Osteocyte (in vitro differentiated cells): ENCODE measurements around the gene KSR2. TPM values are rescaled to one million over a fixed set of nuclear protein-coding genes. Genes with fewer than 3 reads are reported as not detected.

Source experiments
- DNase-seq: peaks from one replicate; pipeline ENCODE4 v3.0.0; 2021; ENCODE audit warnings: mixed read lengths; ENCODE audit not compliant: unreplicated experiment; ENCODE audit errors: extremely low spot score
- H3K27ac Mint-ChIP-seq: one replicate; pipeline ENCODE4 v1.8.0; 2021; ENCODE audit warnings: mild to moderate bottlenecking, mixed read lengths; ENCODE audit not compliant: unreplicated experiment
- H3K27me3 Mint-ChIP-seq: one replicate; pipeline ENCODE4 v1.8.0; 2021; ENCODE audit warnings: mixed read lengths; ENCODE audit not compliant: unreplicated experiment
- H3K36me3 Mint-ChIP-seq: one replicate; pipeline ENCODE4 v1.8.0; 2021; ENCODE audit warnings: mixed read lengths; ENCODE audit not compliant: unreplicated experiment
- H3K4me1 Mint-ChIP-seq: one replicate; pipeline ENCODE4 v1.8.0; 2021; ENCODE audit warnings: mixed read lengths; ENCODE audit not compliant: unreplicated experiment
- H3K4me3 Mint-ChIP-seq: one replicate; pipeline ENCODE4 v1.8.0; 2021; ENCODE audit warnings: mild to moderate bottlenecking, moderate library complexity, mixed read lengths; ENCODE audit not compliant: unreplicated experiment
- H3K9me3 Mint-ChIP-seq: one replicate; pipeline ENCODE4 v1.8.0; 2021; ENCODE audit warnings: mixed read lengths; ENCODE audit not compliant: unreplicated experiment
- CTCF ChIP-seq: fragments of 200-600 bp; sonication (generic); IDR thresholded peaks from 2 replicates; pipeline ENCODE4 v1.5.0; 2021; ENCODE audit warnings: antibody characterized with exemption, mild to moderate bottlenecking, moderate library complexity
- total RNA-seq: library from RNA; stranded (reverse); gene quantifications from 2 replicates; pipeline ENCODE4 v1.2.1, GENCODE V29; 2021

The KSR2 gene
- total RNA-seq, 1 donor from 2014 or later, result not detected

- Mint-ChIP-seq H3K36me3 (no peaks in the 10 kb centered on the region), H3K27me3 (peaks cover 22% of the 10 kb centered on the region), H3K4me3 (no peak overlapping the region)
These were observed 406.8 kb downstream of the KSR2 start for GRCh38 chr12:117561990-117562389.

DNA sequence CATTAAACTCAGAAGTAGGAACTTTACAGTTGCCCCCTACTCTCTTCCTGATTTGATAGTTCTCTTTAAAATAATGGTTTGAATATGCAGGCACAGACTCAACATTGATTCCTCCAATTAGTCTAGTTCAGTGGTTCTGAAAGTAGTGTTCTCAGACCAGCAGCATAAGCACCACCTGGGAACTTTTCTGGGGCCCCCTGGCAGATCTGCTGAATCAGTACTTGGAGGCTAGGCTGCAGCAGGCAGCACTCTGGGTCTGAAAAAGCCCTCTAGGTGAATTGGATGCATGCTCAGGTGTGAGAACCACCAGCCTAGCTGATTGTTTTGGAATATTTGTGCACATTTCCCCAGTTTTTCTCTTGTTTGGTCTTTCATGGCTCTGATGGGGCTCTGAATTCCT lies 408.8 kb downstream of the KSR2 start:
- DNase-seq, result no peak

More at GRCh38 chr12:117561990-117562389, 406.8 kb downstream of the KSR2 start:
- H3K27ac Mint-ChIP-seq, result no peak overlapping the region
- H3K9me3 Mint-ChIP-seq, result no peaks in the 10 kb centered on the region
- no peak for TF ChIP-seq CTCF
- no peak for DNase-seq
- peaks cover 9% of the 10 kb centered on the region for H3K4me1 Mint-ChIP-seq

GRCh38 chr12:117555889-117556288 lies 412.9 kb downstream of the KSR2 start:
- no peak overlapping the region for H3K4me3 Mint-ChIP-seq
- peaks cover 4% of the 10 kb centered on the region for H3K9me3 Mint-ChIP-seq
- H3K4me1 Mint-ChIP-seq, result no peaks in the 10 kb centered on the region
- no peaks in the 10 kb centered on the region for H3K36me3 Mint-ChIP-seq
- no peak overlapping the region for H3K27ac Mint-ChIP-seq
- H3K27me3 Mint-ChIP-seq, result peaks cover 28% of the 10 kb centered on the region
- no peak for DNase-seq
- no peak for TF ChIP-seq CTCF

More for the DNA sequence above, 408.8 kb downstream of the KSR2 start:
- peaks cover 28% of the 10 kb centered on the region for H3K27me3 Mint-ChIP-seq
- H3K4me3 Mint-ChIP-seq, result no peak overlapping the region
- no peak overlapping the region for H3K27ac Mint-ChIP-seq
- H3K36me3 Mint-ChIP-seq, result no peaks in the 10 kb centered on the region
- no peaks in the 10 kb centered on the region for H3K9me3 Mint-ChIP-seq
- no peak for TF ChIP-seq CTCF
- peaks cover 5% of the 10 kb centered on the region for H3K4me1 Mint-ChIP-seq

GRCh38 chr12:117552971-117553370 lies 415.8 kb downstream of the KSR2 start:
- no peak overlapping the region for H3K4me3 Mint-ChIP-seq
- DNase-seq, result no peak
- H3K27ac Mint-ChIP-seq, result no peak overlapping the region
- peaks cover 14% of the 10 kb centered on the region for H3K27me3 Mint-ChIP-seq
- peaks cover 4% of the 10 kb centered on the region for H3K9me3 Mint-ChIP-seq
- no peak for TF ChIP-seq CTCF
- no peaks in the 10 kb centered on the region for H3K4me1 Mint-ChIP-seq
- H3K36me3 Mint-ChIP-seq, result no peaks in the 10 kb centered on the region

DNA sequence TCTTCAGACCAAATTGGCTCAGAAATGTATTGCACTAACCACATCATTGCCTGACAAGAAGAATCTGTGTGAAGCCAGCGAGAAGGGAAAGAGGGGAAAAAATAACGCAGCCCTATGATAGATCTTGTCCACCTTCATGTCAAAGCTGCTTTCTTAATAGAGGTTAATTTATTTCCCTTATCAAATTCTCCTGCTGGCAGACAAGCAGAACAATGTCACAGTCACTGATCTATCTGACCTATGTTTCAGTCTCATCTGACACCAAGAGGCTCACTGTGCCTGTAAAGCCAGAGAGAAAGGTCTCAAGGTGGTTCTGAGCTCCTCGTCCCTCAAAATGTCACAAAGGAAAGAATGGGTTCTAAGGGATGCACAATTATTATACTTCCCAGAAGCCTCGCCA lies 417.1 kb downstream of the KSR2 start:
- Mint-ChIP-seq H3K27ac (no peak overlapping the region), H3K4me1 (no peaks in the 10 kb centered on the region), H3K4me3 (no peak overlapping the region), H3K36me3 (no peaks in the 10 kb centered on the region), H3K9me3 (peaks cover 5% of the 10 kb centered on the region), H3K27me3 (peaks cover 10% of the 10 kb centered on the region)
- no peak for TF ChIP-seq CTCF
- no peak for DNase-seq
